Left forelimb (tissue), 1 donor: ENCODE data around the gene LRRC14B.
"Not testable (repeated sequence)": the region's sequence is repeated elsewhere in the genome, so short reads cannot be mapped to it uniquely, and the experiment has no call there.

Experiments used
- DNase-seq: peaks from one replicate; pipeline ENCODE4 v3.0.0-alpha.2; 2018; ENCODE audit warnings: low spot score

The LRRC14B gene

DNA sequence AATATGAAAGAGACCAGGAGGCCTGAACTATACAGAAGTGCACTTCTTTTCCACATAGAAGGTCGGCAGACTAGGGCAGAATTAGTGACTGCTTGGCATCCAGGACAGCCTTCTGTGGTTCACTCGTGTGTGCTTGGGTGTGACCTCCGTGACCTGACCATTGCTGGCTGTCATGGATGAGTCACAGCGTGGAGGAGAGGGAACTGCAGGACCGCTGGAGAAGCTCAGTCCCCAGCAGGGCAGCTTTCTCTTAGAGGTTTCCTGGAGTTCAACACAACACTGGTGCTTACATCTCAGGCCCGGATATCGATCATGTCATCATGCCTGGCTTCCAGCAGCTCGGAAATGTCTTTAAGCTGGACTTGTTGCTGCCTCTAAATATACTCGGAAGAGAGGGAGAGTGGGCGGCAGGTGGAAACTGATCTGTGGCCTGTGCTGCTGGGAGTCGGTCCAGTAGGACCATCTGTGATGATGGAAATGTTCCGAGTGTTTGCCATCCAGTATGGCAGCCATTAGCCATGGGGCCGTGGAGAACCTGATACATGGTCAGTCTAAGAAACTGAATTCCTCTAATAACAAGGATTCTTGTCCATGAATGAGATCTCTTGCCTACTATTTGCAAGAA, 49.9 kb downstream of the LRRC14B start:
- peak; percentile 18 for DNase-seq

DNA sequence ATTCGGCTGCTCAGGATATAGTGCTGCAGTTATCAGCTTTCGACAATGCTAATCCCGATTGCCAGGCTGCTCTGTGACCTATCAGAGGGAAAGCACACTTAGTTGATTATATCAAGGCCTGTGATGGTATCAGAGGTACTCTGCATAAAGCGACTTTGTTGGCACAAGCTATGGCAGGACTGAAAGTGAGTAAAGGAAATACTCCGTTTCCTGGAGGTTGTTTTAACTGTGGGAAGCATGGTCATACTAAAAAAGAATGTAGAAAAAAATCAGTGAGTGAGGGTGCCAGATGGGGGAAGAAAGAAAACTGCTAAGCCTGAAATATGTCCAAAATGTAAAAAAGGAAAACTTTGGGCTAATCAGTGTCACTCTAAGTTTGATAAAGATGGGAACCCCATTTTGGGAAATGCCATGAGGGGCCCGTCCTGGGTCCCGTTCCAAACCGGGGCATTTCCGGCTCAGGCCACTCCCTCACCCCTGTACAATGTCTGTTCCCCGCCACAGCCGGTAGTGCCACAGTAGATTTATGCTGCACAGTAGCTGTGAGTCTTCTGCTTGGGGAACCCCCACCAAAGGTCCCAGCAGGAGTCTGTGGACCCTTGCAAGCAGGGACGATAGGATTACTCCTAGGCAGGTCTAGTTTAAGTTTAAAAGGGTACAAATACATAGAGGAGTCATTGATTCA, 52.5 kb downstream of the LRRC14B start:
- not testable (repeated sequence) for DNase-seq

DNA sequence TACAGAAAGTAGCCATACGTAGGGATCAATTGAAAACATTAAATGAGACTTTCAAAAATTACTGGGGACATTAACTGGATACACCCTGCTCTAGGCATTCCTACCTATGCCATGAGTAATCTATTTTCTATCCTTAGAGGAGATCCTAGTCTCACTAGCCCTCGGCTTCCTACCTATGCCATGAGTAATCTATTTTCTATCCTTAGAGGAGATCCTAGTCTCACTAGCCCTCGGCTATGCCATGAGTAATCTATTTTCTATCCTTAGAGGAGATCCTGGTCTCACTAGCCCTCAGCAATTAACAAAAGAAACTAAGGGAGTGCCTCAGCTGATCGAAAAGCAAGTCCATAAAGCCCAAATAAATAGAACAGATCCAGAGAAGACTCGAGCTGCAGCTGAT, 54.4 kb downstream of the LRRC14B start:
- DNase-seq: not testable (repeated sequence)
